PC-9 (cell line): ENCODE results near the gene BTRC. TPM values are rescaled to one million over a fixed set of nuclear protein-coding genes. Genes with fewer than 3 reads are reported as not detected.
A peak's percentile ranks its signal among the peaks of the same experiment; 100 is the strongest.

ENCODE experiments used
- BruUV-seq: library from RNA; stranded (reverse); fragments of 400-500 nt; replicated peaks from 2 replicates; lab custom pipeline; 2021; lab: Mats Ljungman, UMichigan
- CTCF ChIA-PET: fragments of 300-600 bp; sonication (Branson Sonifier 250); formaldehyde crosslinking; loops from one replicate; lab custom pipeline; 2022; ENCODE audit warnings: antibody characterized with exemption; lab: Charles Lee
- POLR2A ChIA-PET: fragments of 300-600 bp; sonication (Branson Sonifier 250); formaldehyde crosslinking; loops from one replicate; lab custom pipeline; 2022; ENCODE audit warnings: antibody characterized with exemption; ENCODE audit not compliant: unreplicated experiment; lab: Charles Lee
- DNase-seq, 2 experiments: peaks; one replicate each; pipeline versions ENCODE4 v3.0.0 to v3.0.0-alpha.2; 2015 to 2022; ENCODE audit warnings: mixed read lengths in 1 of 2
- H2AFZ ChIP-seq: fragments of 200-600 bp; sonication (generic); 2 replicates; pipeline ENCODE4 v1.8.1; 2017; ENCODE audit warnings: antibody characterized with exemption
- H3F3A ChIP-seq: fragments of 200-600 bp; sonication (generic); 2 replicates; pipeline ENCODE4 v1.8.1; 2017; ENCODE audit warnings: antibody characterized with exemption, mild to moderate bottlenecking, low read depth; ENCODE audit not compliant: insufficient read depth
- H3K27ac ChIP-seq: fragments of 200-600 bp; sonication (generic); 2 replicates; pipeline ENCODE4 v1.6.1; 2016; ENCODE audit warnings: mixed run types
- H3K27me3 ChIP-seq: fragments of 200-600 bp; sonication (generic); 2 replicates; pipeline ENCODE4 v1.6.1; 2016; ENCODE audit warnings: low read depth, mixed run types; ENCODE audit not compliant: insufficient read depth
- H3K36me3 ChIP-seq: fragments of 200-600 bp; sonication (generic); 2 replicates; pipeline ENCODE4 v1.6.1; 2016; ENCODE audit warnings: low read depth, mixed run types
- H3K4me1 ChIP-seq: fragments of 200-600 bp; sonication (generic); replicated peaks from 2 replicates; pipeline ENCODE4 v1.6.1; 2016; ENCODE audit warnings: mixed run types; ENCODE audit not compliant: insufficient read depth
- H3K4me2 ChIP-seq: fragments of 200-600 bp; sonication (generic); 2 replicates; pipeline ENCODE4 v1.6.1; 2017; ENCODE audit warnings: mixed run types
- H3K4me3 ChIP-seq: fragments of 200-600 bp; sonication (generic); 2 replicates; pipeline ENCODE4 v1.6.1; 2016; ENCODE audit warnings: mixed run types
- H3K79me2 ChIP-seq: fragments of 200-600 bp; sonication (generic); 2 replicates; pipeline ENCODE4 v1.6.1; 2017; ENCODE audit warnings: low read depth, mixed run types
- H3K9me2 ChIP-seq: fragments of 200-600 bp; sonication (generic); 2 replicates; pipeline ENCODE4 v1.8.1; 2017; ENCODE audit warnings: mild to moderate bottlenecking; ENCODE audit not compliant: insufficient read depth
- H3K9me3 ChIP-seq: fragments of 200-600 bp; sonication (generic); 2 replicates; pipeline ENCODE4 v1.8.1; 2016; ENCODE audit warnings: low read depth; ENCODE audit not compliant: insufficient read depth
- H4K20me1 ChIP-seq: fragments of 200-600 bp; sonication (generic); 2 replicates; pipeline ENCODE4 v1.8.1; 2017; ENCODE audit not compliant: insufficient read depth
- EZH2 ChIP-seq: fragments of 200-600 bp; sonication (generic); IDR thresholded peaks from 2 replicates; pipeline ENCODE4 v1.8.0; 2017; ENCODE audit warnings: antibody characterized with exemption, low read depth
- intact Hi-C: fragments of 100-400 bp; cut with micrococcal nuclease; formaldehyde crosslinking; loops from one replicate; pipeline ENCODE4 v1.10.0; 2022; ENCODE audit not compliant: unreplicated experiment
- total RNA-seq: library from RNA; stranded (reverse); gene quantifications from 2 replicates; pipeline ENCODE4 v1.2.3, GENCODE V29; 2021
- TF ChIP-seq, protein P1 (sequence below): fragments of 200-600 bp; sonication (generic); conservative IDR thresholded peaks from 2 replicates; pipeline ENCODE4 v1.6.1; 2017; ENCODE audit warnings: mixed run types, antibody characterized with exemption, mild to moderate bottlenecking, moderate library complexity

BTRC gene
- total RNA-seq, 1 experiment from 2014 or later: 15.6 TPM

DNA sequence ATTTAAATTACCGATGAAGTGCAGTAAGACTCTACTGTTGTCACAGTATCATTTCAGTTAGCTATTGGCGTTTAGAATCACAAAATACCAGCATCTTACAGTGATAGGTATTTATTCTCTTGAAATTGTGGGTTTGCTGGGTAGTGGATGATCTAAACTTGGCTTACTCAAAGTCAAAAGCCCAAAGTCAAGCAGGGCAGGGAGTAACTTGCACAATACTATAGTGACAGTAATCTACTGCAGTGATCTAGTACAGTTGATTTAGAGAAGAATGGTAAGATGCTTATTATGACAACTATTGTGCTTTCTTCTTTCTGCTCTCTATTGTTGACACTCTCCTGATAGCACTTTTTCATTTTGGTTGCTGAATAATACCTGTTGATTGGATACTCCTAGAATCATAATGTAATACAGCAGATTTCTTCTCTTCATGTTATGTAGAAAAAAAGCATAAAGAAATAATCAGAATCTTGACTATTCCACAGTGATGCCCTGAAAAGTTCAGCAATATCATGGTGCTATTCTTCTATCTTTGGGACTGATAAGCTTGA lies 10.0 kb downstream of the BTRC start:
- Histone ChIP-seq H3K27ac (no peak overlapping the region), H3K4me1 (peaks cover 7% of the 10 kb centered on the region; the same call in 1 of the 2 replicates), H3K9me3 (no peaks in the 10 kb centered on the region), H3K27me3 (no peaks in the 10 kb centered on the region), H3F3A (no peaks in the 10 kb centered on the region), H3K79me2 (0 out of 2 replicates have a peak, but pooled peaks cover 2% of the 10 kb centered on the region), H3K36me3 (no peaks in the 10 kb centered on the region), H2AFZ (no peak overlapping the region), H3K4me3 (no peak overlapping the region), H3K9me2 (no peaks in the 10 kb centered on the region), H3K4me2 (no peak overlapping the region), H4K20me1 (no peaks in the 10 kb centered on the region)
- CTCF ChIA-PET: no interaction called here
- intact Hi-C loops: no loop called here
- no peak for DNase-seq
- TF ChIP-seq EZH2: no peak
- TF ChIP-seq, protein P1, sequence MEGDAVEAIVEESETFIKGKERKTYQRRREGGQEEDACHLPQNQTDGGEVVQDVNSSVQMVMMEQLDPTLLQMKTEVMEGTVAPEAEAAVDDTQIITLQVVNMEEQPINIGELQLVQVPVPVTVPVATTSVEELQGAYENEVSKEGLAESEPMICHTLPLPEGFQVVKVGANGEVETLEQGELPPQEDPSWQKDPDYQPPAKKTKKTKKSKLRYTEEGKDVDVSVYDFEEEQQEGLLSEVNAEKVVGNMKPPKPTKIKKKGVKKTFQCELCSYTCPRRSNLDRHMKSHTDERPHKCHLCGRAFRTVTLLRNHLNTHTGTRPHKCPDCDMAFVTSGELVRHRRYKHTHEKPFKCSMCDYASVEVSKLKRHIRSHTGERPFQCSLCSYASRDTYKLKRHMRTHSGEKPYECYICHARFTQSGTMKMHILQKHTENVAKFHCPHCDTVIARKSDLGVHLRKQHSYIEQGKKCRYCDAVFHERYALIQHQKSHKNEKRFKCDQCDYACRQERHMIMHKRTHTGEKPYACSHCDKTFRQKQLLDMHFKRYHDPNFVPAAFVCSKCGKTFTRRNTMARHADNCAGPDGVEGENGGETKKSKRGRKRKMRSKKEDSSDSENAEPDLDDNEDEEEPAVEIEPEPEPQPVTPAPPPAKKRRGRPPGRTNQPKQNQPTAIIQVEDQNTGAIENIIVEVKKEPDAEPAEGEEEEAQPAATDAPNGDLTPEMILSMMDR: no peak
- BruUV-seq: no TSS peak
- POLR2A ChIA-PET: no interaction called here

DNA sequence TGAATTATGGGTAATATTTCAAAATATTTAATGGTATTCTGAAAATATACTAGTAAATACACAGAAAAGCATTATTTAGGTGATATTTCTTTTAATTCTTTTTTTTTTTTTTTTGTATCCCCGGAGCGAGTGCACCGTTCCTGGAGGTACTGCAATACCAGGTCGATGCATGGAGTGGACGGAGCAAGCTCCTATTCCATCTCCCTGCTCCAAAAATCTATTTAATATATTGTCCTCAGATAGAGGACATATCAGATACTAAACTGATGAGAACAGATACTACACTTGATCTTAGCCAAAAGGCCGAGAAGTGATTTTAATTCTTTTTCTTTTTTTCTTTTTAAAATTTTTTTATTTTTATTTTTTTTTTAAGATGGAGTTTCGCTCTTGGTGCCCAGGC lies 10.8 kb downstream of the BTRC start:
- POLR2A ChIA-PET: no interaction called here
- no TSS peak for BruUV-seq
- Histone ChIP-seq H2AFZ (no peak overlapping the region), H3K9me2 (no peaks in the 10 kb centered on the region), H3K4me2 (no peak overlapping the region), H3K79me2 (0 out of 2 replicates have a peak, but pooled peaks cover 2% of the 10 kb centered on the region), H3K9me3 (no peaks in the 10 kb centered on the region), H3K27ac (no peak overlapping the region), H3K36me3 (no peaks in the 10 kb centered on the region), H3K4me1 (peaks cover 7% of the 10 kb centered on the region; the same call in 1 of the 2 replicates), H3F3A (no peaks in the 10 kb centered on the region), H3K27me3 (no peaks in the 10 kb centered on the region), H4K20me1 (no peaks in the 10 kb centered on the region), H3K4me3 (no peak overlapping the region)
- CTCF ChIA-PET: no interaction called here
- TF ChIP-seq EZH2: no peak
- TF ChIP-seq, protein P1: no peak
- intact Hi-C loops: no loop called here
- DNase-seq: no peak

DNA sequence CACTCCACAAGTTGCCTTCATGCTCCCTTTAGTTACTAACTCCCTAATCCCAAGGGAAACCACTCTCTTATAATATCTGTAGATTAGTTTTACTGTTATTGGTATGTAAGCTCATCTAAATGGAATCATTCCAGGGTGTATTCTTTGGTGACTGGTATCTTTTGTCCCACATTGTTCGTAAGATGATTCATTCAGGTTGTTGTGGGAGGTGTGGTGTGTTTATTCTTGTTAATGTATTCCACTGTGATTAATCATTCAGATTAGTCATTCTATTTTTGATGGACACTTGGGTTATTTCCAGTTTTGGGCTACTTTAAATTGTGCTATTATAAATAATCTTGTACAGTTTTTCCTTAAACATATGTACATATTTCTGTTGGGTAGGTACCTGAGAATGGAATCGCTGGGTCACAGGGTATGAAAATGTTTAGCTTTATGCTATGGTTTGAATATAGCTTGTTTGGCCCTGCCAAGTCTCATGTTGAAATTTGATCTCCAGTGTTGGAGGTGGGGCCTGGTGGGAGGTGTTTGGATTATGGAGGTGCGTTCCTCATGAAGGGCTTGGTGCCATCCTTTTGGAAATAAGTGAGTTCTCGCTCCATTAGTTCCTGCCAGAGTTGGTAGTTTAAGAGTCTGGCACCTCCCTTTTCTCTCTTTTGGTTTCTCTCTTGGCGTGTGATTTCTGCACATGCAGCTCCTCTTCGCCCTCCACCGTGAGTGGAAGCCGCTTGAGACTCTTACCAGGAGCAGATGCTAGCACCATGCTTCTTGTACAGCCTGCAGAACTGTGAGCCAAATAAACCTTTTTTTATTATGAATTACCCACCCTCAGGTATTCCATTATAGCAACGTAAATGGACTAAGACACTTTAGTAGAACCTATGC lies 13.8 kb downstream of the BTRC start:
- peak overlapping the region; percentile 53 for H3K27ac ChIP-seq
- H3K36me3 ChIP-seq: no peaks in the 10 kb centered on the region
- CTCF ChIA-PET: interaction anchor here (0.6 to 1.1 kb wide), 3 partner anchors 14 to 418 kb away, joined by 3 read pairs; partner anchors contain the start of gene BTRC
- 0 out of 2 replicates have a peak, but pooled peaks cover 2% of the 10 kb centered on the region for H3K79me2 ChIP-seq
- no peak overlapping the region; the same call in 1 of the 2 replicates for H3K4me3 ChIP-seq
- DNase-seq: peak; percentile 58 to 92
- POLR2A ChIA-PET: interaction anchor here (0.6 to 1.0 kb wide), 5 partner anchors 9 to 995 kb away, joined by 3 to 11 read pairs (median 3); no protein-coding TSS in a partner anchor
- no peak overlapping the region for H2AFZ ChIP-seq
- intact Hi-C loops: no loop called here
- H3K4me2 ChIP-seq: peak overlapping the region; percentile 57
- H3F3A ChIP-seq: no peaks in the 10 kb centered on the region
- no peaks in the 10 kb centered on the region for H4K20me1 ChIP-seq
- peaks cover 7% of the 10 kb centered on the region; the same call in 1 of the 2 replicates for H3K4me1 ChIP-seq
- no peaks in the 10 kb centered on the region for H3K27me3 ChIP-seq
- TF ChIP-seq EZH2: no peak
- TF ChIP-seq, protein P1: no peak
- BruUV-seq: TSS peak; percentile 71
- no peaks in the 10 kb centered on the region for H3K9me3 ChIP-seq
- no peaks in the 10 kb centered on the region for H3K9me2 ChIP-seq
